Measurements from ENCODE around the gene OGT. TPM values are rescaled to one million over a fixed set of nuclear protein-coding genes. Genes with fewer than 3 reads are reported as not detected.

OGT gene
- total and polyA plus RNA-seq, 2 donors from 2014 or later: 32.2 to 147 TPM

- intact Hi-C loops (cut with DNase I): no loop called here
- no peaks in the 10 kb centered on the region for H3K9me3 ChIP-seq (ENCODE audit: control insufficient read depth in 2 of 3, insufficient read depth in 1 of 3, low read length in 3 of 3)
- DNase-seq: no peak
- H3K4me1 ChIP-seq (ENCODE audit: control insufficient read depth in 2 of 3, insufficient read depth in 2 of 3, low read depth in 1 of 3, low read length in 3 of 3): no peaks in the 10 kb centered on the region
- FAIRE-seq: no peak
- no peaks in the 10 kb centered on the region for H3K27me3 ChIP-seq (ENCODE audit: control insufficient read depth, insufficient read depth, low read length)
- no peak overlapping the region for H3K4me3 ChIP-seq (ENCODE audit: low read length in 3 of 3)
- TF ChIP-seq CTCF (IDR thresholded peaks at IDR 0.05; ENCODE audit: borderline replicate concordance, extremely low read depth, insufficient read depth): no peak
- H3K27ac ChIP-seq (ENCODE audit: low read depth in 2 of 2, low read length in 2 of 2): no peak overlapping the region
- no peak overlapping the region for H3K9ac ChIP-seq (ENCODE audit: low read length in 3 of 3)
- H3K36me3 ChIP-seq (ENCODE audit: control insufficient read depth in 2 of 3, insufficient read depth in 3 of 3, low read length in 3 of 3): peaks cover 2 to 29% (median 12%) of the 10 kb centered on the region in 3 donors
Measured at GRCh38 chrX:71604141-71604540, 71.2 kb downstream of the OGT start.

- H3K9ac ChIP-seq (ENCODE audit: low read length in 3 of 3): no peak overlapping the region
- no peak overlapping the region for H3K4me3 ChIP-seq (ENCODE audit: low read length in 3 of 3)
- no peaks in the 10 kb centered on the region for H3K9me3 ChIP-seq (ENCODE audit: control insufficient read depth in 2 of 3, insufficient read depth in 1 of 3, low read length in 3 of 3)
- no peaks in the 10 kb centered on the region for H3K27me3 ChIP-seq (ENCODE audit: control insufficient read depth, insufficient read depth, low read length)
- FAIRE-seq: no peak
- peaks cover 2 to 33% (median 18%) of the 10 kb centered on the region in 3 donors for H3K36me3 ChIP-seq (ENCODE audit: control insufficient read depth in 2 of 3, insufficient read depth in 3 of 3, low read length in 3 of 3)
- TF ChIP-seq CTCF (IDR thresholded peaks at IDR 0.05; ENCODE audit: borderline replicate concordance, extremely low read depth, insufficient read depth): no peak
- no peak for DNase-seq
- intact Hi-C loops (cut with DNase I): no loop called here
- no peak overlapping the region for H3K27ac ChIP-seq (ENCODE audit: low read depth in 2 of 2, low read length in 2 of 2)
- H3K4me1 ChIP-seq (ENCODE audit: control insufficient read depth in 2 of 3, insufficient read depth in 2 of 3, low read depth in 1 of 3, low read length in 3 of 3): no peaks in the 10 kb centered on the region
Measured at GRCh38 chrX:71604796-71605568, 72.1 kb downstream of the OGT start.

- FAIRE-seq (no peak), DNase-seq (no peak)
- no peak overlapping the region for H3K9ac ChIP-seq (ENCODE audit: low read length in 3 of 3)
- no peaks in the 10 kb centered on the region for H3K4me1 ChIP-seq (ENCODE audit: control insufficient read depth in 2 of 3, insufficient read depth in 2 of 3, low read depth in 1 of 3, low read length in 3 of 3)
- no peak overlapping the region for H3K27ac ChIP-seq (ENCODE audit: low read depth in 2 of 2, low read length in 2 of 2)
- peaks cover 4 to 33% (median 30%) of the 10 kb centered on the region in 3 donors for H3K36me3 ChIP-seq (ENCODE audit: control insufficient read depth in 2 of 3, insufficient read depth in 3 of 3, low read length in 3 of 3)
- H3K9me3 ChIP-seq (ENCODE audit: control insufficient read depth in 2 of 3, insufficient read depth in 1 of 3, low read length in 3 of 3): no peaks in the 10 kb centered on the region
- intact Hi-C loops (cut with DNase I): no loop called here
- H3K4me3 ChIP-seq (ENCODE audit: low read length in 3 of 3): no peak overlapping the region
- H3K27me3 ChIP-seq (ENCODE audit: control insufficient read depth, insufficient read depth, low read length): no peaks in the 10 kb centered on the region
- TF ChIP-seq CTCF (IDR thresholded peaks at IDR 0.05; ENCODE audit: borderline replicate concordance, extremely low read depth, insufficient read depth): no peak
Measured at GRCh38 chrX:71606536-71607216, 73.8 kb downstream of the OGT start.

Measured in kidney (tissue), 14 donors.